ENCODE measurements around the gene PI3. TPM values are rescaled to one million over a fixed set of nuclear protein-coding genes. Genes with fewer than 3 reads are reported as not detected.

Gene PI3
- total and polyA plus RNA-seq, 9 of the 15 experiments (the other 6 are each of a cell fraction or from before 2014, with no cell fraction given), result not detected

DNA sequence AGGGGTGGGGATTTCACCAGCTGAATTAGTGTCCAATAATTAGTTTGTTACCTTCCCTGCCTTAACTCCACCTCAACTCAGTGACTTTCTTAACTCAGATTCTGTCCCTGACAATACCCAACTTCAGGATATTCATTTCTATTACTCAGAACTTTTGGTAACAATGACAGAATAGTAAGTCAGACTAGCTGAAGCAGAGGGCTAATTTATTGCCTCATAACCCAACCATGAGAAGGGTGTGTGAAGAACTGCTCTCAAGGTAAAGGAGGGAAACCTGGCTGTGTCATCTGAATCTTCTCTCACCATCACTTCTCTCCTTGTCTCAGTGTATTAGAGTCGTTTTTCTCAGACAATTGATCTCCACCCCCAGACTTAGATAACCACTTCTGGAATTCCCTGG lies 1.2 kb upstream of the PI3 start (continued):
- TF ChIP-seq, protein P1, sequence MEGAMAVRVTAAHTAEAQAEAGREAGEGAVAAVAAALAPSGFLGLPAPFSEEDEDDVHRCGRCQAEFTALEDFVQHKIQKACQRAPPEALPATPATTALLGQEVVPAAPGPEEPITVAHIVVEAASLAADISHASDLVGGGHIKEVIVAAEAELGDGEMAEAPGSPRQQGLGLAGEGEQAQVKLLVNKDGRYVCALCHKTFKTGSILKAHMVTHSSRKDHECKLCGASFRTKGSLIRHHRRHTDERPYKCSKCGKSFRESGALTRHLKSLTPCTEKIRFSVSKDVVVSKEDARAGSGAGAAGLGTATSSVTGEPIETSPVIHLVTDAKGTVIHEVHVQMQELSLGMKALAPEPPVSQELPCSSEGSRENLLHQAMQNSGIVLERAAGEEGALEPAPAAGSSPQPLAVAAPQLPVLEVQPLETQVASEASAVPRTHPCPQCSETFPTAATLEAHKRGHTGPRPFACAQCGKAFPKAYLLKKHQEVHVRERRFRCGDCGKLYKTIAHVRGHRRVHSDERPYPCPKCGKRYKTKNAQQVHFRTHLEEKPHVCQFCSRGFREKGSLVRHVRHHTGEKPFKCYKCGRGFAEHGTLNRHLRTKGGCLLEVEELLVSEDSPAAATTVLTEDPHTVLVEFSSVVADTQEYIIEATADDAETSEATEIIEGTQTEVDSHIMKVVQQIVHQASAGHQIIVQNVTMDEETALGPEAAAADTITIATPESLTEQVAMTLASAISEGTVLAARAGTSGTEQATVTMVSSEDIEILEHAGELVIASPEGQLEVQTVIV (CRISPR knock-in tag; IDR thresholded peaks at IDR 0.05; ENCODE audit: borderline replicate concordance), result no peak
- TF ChIP-seq CC2D1A (IDR thresholded peaks at IDR 0.05), result no peak

DNA sequence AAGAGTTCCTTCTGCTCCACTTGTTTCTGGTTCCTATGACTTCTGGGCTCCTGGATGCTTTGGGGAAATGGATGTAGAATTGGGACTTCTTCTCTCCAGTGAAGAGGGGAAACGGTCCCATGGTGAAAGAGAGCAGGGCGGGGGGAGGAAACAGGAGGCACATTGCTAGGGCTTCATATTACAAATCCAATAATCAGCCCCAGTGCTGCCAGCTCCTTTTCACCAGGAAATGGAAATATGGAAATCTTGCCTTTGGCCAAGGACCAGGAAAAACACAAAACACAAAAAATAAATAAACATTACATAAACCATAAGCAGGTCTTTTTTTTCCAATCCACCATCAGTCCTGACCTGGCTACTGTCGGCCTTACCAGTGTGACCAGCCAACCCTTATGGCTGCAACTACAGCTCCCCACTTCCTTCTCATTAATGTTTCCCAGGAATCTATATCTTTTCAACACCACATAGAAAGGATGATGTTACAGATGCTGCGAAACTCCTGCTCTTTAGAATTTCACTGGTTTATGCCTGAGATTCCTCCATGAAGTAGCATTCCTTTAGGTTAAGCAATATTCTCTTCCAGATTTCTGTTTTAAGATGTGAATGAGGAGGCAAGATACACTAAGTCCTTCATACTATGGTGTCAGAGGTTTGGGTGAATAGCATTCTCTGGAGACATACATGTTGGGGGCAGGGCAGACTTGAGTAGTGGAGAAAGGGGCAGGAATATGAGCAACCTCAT lies 2.0 kb downstream of the PI3 start:
- H3K4me3 ChIP-seq, result no peak overlapping the region
- TF ChIP-seq ZNF311 (CRISPR knock-in tag; IDR thresholded peaks at IDR 0.05) (no peak), FIP1L1 (IDR thresholded peaks at IDR 0.05; ENCODE audit: low read depth, low read length, poor library complexity, severe bottlenecking) (no peak), ZNF384 (IDR thresholded peaks at IDR 0.05; ENCODE audit: low read depth, low read length) (no peak), ZNF184 (CRISPR knock-in tag; IDR thresholded peaks at IDR 0.05) (no peak), RBFOX2 (IDR thresholded peaks at IDR 0.05; ENCODE audit: low read depth, low read length) (no peak), GTF3C2 (IDR thresholded peaks at IDR 0.05; ENCODE audit: borderline replicate concordance, extremely low read depth, insufficient read length) (no peak), HMG20A (CRISPR knock-in tag; conservative IDR thresholded peaks at IDR 0.05) (no peak), EZH2 (IDR thresholded peaks at IDR 0.05; ENCODE audit: borderline replicate concordance, low read depth, low read length) (no peak), POLR2B (IDR thresholded peaks at IDR 0.05; ENCODE audit: low read depth, partially characterized antibody) (no peak), ELK1 (CRISPR knock-in tag; IDR thresholded peaks at IDR 0.05) (no peak), MBD2 (IDR thresholded peaks at IDR 0.05; ENCODE audit: borderline replicate concordance, low read depth) (no peak), ZNF586 (CRISPR knock-in tag; conservative IDR thresholded peaks at IDR 0.05) (no peak), ADNP (tag; IDR thresholded peaks at IDR 0.05) (no peak)

More for the DNA sequence above, 2.0 kb downstream of the PI3 start:
- ChIA-PET POLR2A (no interaction called here), CTCF (ENCODE audit: low intra/inter-chr PET ratio) (no interaction called here)
- peaks cover 2 to 25% of the 10 kb centered on the region in 2 experiments; a peak in 4 of 5 replicates for H3K27me3 ChIP-seq (ENCODE audit: control insufficient read depth in 2 of 2, insufficient read depth in 2 of 2, low read length in 2 of 2)
- ATAC-seq (no peak), FAIRE-seq (no peak), DNase-seq (ENCODE audit: extremely low read depth in 1 of 4, low spot score in 3 of 4) (no peak)
- 0% methylated on average over 3 of the region's 4 CpGs for WGBS (ENCODE audit: insufficient coverage, low coverage, missing lambda C conversion rate)
- H3K36me3 ChIP-seq (ENCODE audit: control insufficient read depth, insufficient read depth, low read length), result no peaks in the 10 kb centered on the region
- in situ Hi-C loops (cut with MboI), result no loop called here
- H3K9ac ChIP-seq (ENCODE audit: insufficient read depth in 1 of 2, low read depth in 2 of 2, low read length in 2 of 2), result no peak overlapping the region
- H3K9me3 ChIP-seq (replicated peaks; ENCODE audit: control insufficient read depth, insufficient read depth, low read depth, low read length), result no peaks in the 10 kb centered on the region
- no peaks in the 10 kb centered on the region for H3K79me2 ChIP-seq (ENCODE audit: control insufficient read depth, insufficient read depth, low read length)
- intact Hi-C loops (cut with micrococcal nuclease), result no loop called here
- no TSS peak for BruUV-seq (replicated peaks)
- no peaks in the 10 kb centered on the region for H4K20me1 ChIP-seq (replicated peaks; ENCODE audit: control insufficient read depth, insufficient read depth, low read length)
- H3K27ac ChIP-seq (ENCODE audit: extremely low read depth, low read depth, low read length), result no peak overlapping the region
- no peak overlapping the region for H2AFZ ChIP-seq (ENCODE audit: low read depth, low read length)
- H3K4me2 ChIP-seq (ENCODE audit: insufficient read depth, low read length), result no peak overlapping the region
- no peaks in the 10 kb centered on the region for H3K4me1 ChIP-seq (replicated peaks in 1 of 2; ENCODE audit: control insufficient read depth in 2 of 2, insufficient read depth in 2 of 2, low read length in 2 of 2)
- H3K9me1 ChIP-seq (ENCODE audit: control insufficient read depth, insufficient read depth, low read length), result no peaks in the 10 kb centered on the region

Measured in K562 (cell line).